Measurements from ENCODE around the gene FES.
"Not testable (repeated sequence)": the region's sequence is repeated elsewhere in the genome, so short reads cannot be mapped to it uniquely, and the experiment has no call there.

The FES gene

DNA sequence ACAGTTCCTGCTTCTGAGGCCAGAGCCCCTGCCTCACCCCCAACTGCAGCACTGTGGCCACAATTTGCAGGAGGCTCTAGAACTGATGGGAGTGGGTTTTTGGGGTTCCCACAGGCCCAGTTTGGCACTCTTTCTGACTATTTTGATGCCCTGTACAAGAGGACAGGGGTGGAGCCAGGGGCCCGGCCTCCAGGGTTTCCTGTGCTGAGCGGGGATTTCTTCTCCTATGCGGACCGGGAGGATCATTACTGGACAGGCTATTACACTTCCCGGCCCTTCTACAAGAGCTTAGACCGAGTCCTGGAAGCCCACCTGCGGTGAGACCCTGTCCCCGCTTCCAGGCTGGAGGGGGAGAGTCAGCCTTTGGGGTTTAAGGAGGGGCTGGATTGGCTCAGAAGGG, 25.7 kb downstream of the FES start:
- DNase-seq (ENCODE audit: low spot score) = no peak

DNA sequence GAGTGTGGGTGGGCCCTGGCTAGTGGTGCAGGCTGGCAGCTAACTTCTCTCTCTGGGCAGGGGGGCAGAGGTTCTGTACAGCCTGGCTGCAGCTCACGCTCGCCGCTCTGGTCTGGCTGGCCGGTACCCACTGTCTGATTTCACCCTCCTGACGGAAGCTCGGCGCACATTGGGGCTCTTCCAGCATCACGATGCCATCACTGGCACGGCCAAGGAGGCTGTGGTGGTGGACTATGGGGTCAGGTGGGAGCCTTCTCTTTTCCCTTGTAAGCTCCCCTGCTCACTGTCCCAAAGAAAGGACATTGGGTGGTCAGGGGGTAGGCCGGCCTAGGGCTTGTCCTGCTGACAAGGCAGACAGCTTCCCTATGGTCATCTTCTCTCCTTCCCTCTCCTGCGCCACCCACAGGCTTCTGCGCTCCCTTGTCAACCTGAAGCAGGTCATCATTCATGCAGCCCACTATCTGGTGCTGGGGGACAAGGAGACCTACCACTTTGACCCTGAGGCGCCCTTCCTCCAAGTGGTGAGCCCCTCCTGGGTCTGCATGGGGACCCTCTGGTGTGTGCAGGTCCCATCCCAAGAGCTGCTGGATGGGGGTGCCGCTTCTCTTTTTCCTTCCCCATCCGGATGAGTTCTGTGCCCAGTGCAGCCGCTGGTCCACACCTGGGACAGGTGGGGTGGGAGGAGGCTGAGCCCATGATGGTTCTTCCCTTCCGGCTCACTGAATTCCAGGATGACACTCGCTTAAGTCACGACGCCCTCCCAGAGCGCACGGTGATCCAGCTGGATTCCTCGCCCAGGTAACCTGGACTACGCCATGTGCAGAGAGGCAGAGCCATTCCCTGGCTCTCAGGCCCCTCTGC, 26.4 kb downstream of the FES start:
- DNase-seq (ENCODE audit: low spot score) = no peak

DNA sequence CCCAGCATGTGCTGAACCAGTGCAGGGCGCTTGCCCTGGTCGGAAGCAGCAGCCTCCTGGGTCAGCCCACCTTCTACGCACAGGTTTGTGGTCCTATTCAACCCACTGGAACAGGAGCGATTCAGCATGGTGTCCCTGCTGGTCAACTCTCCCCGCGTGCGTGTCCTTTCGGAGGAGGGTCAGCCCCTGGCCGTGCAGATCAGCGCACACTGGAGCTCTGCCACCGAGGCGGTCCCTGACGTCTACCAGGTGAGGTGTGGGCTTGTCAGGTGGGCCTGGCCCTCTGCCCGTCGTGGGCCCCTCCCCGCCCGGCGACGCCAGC, 27.0 kb downstream of the FES start:
- DNase-seq (ENCODE audit: low spot score) = no peak

DNA sequence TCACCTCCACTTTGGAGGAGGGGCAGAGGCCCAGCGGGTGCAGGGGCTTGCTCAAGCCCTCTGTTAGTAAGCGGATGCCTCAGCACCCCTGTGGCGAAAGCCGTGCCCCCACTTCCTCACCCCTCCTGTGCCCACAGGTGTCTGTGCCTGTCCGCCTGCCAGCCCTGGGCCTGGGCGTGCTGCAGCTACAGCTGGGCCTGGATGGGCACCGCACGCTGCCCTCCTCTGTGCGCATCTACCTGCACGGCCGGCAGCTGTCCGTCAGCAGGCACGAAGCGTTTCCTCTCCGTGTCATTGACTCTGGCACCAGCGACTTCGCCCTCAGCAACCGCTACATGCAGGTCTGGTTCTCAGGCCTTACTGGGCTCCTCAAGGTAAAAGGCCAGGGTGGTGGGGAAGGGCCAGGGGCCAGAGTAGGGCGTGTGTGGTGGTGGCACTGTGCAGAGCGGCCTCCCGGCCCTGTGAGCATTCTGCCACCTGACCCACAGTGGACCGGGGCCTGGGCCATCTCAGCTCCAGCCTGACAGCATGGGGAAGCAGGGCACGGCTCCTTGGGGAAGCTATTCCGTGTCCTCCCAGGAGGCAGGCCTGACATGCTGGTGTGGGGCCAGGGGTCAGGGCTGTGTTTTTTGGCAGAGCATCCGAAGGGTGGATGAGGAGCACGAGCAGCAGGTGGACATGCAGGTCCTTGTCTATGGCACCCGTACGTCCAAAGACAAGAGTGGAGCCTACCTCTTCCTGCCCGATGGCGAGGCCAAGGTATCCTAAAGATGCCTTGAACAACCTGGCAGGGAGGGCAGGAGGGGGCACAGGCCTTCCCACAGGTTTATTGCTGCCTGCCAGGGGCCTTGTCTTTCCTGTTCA, 27.8 kb downstream of the FES start:
- DNase-seq (ENCODE audit: low spot score) = no peak

DNA sequence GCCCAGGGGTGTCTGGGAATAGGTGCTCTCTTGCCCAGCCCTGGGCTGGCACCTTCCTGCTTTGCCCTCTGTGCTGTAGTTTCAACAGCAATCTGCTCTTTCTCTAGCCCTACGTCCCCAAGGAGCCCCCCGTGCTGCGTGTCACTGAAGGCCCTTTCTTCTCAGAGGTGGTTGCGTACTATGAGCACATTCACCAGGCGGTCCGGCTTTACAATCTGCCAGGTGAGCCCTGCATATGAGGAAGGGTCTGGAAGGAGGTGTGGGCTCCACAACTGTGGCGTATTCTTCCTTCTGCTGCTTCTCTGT, 28.4 kb downstream of the FES start:
- no peak for DNase-seq (ENCODE audit: low spot score)

DNA sequence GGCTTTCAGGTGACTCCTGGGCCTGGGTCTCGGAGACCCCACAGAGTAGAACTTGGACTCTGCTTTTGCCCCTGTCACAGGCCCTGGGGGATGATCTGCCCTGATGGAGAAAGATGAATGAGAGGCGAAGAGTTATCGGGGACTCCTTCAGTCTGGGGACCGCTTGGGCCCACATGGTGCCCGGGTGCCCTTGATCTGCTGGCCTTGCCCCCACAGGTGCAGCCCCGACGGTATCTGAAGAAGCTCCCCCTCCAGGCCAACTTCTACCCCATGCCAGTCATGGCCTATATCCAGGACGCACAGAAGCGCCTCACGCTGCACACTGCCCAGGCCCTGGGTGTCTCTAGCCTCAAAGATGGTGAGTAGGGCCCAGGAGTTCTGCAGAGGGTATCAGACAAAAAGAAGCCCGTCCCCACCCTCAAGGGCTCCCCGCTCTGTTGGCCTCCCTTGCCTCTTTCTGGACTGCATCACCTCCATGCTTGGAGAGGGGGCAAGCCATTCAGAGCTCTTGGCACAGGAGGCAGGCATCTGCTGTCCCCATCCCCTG, 29.2 kb downstream of the FES start:
- DNase-seq (ENCODE audit: low spot score) = no peak

DNA sequence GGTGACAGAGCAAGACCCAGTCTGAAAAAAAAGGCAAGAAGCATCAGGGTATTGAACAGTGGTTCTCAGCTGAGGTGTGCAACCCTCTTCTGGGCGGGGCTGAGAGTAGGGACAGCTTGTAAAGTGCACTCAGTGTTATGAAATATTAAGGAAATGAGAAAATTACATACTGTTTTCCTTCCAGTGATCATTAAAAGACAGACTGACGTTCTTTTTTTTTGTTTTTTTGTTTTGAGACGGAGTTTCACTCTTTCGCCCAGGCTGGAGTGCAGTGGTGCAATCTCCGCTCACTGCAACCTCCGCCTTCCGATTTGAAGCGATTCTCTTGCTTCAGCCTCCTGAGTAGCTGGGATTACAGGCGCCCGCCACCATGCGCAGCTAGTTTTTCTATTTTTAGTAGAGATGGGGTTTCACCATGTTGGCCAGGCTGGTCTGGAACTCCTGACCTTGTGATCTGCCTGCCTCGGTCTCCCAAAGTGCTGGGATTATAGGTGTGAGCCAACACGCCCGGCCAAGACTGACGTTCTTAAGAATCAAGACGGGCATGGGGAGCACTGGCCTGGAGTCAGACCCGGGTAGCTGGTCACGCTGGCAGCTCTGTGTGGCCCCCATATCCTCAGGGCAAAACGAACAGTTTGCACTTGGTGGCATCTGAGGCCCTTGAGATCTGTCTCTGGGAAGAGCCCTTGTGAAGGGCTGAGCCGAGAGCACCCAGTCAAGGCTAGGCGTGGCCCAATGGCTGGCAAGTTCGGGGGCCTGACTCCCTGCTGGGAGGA, 30.2 kb downstream of the FES start:
- no peak for DNase-seq (ENCODE audit: low spot score)

DNA sequence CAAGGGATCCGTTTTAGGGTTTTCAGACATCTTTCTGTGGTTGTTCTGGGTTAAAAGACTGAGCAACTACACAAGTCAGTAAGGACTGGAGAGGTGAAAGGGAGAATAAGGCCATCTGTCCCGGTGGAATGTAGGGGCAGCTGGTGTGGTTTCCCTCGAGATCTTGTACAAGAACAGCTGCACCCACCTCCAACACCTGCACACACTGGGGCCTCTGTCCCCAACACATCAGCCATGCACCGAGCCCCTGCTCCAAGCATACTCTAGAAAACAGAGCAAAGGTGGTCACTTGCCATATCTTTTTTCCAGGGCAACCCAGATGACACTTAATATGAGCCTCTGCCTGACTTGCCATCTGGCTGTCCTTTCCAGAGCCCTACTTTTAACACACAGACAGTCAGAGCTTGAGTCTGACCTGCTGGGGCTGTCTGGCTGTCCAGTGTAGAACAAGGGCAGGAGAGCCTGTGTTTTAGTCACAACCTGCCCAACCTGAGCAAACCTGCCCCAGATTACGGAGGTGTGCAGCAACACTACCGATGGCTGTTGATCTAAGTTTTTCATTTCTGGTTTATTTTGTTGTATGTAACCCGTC, 31.0 kb downstream of the FES start:
- DNase-seq (ENCODE audit: low spot score) = no peak

DNA sequence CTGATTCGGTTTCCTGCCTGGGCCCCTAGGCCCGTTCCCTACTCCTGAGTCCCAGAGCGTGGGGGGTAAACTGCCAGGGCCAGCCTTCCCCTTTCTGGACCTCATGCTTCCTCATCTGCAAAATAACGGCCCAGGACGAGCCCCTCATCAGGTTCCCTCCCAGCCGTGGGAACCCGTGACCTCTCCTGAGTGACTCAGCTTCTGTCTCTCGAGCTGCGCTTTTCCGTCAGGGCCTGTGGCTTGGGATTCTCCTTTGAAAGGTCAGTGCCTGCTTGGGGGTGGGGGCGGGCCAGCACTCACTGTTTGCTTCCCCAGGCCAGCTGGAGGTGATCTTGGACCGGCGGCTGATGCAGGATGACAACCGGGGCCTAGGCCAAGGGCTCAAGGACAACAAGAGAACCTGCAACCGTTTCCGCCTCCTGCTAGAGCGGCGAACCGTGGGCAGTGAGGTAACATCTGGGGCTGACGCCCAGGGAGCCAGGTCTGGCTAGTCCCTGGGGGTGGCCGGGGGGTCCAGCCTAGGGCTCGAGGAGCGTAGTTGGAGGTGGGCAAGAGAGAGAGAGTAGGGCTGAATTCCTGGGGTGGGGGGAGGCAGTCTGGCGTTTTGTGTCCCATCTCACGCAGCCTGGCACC, 31.6 kb downstream of the FES start:
- DNase-seq (ENCODE audit: low spot score) = no peak

DNA sequence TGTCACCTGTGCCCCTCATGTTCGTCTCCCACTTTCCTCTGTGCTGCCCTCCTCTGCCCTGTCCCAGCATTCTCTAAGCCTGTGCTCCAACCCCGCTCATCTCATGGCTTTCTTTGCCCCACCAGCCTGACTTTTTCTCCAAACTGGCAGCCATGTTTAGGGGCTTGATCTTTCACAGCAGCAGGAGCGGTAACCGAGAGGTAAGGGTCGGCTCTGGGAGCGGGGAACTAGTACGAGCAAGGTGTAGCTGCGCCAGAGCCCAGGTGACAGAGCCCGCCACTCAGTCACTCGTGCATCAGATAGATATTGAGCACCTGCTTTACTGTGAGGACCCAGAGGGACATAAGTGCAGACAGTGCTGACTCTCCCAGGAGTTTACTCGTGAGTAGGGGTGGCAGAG, 32.2 kb downstream of the FES start:
- DNase-seq (ENCODE audit: low spot score) = no peak

DNA sequence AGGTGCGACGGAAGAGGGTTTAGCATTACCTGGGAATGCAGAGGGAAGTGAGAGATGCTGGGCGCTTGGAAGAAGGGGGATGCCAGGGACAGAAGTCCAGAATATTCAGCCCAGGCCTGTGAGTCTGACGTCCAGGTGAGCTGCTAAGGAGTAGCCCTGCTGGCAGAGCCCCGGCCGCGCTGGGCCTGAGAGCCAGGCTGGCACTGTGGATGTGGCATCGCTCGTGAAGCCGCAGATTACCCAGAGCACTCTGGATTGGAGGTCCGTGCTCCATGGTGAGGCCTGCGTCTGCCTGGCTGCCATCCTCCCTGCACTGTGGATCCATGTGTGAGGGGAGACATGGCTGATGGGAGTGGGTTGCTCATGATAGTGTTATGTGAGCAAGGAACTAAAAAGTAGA, 33.3 kb downstream of the FES start:
- DNase-seq (ENCODE audit: low spot score) = no peak

DNA sequence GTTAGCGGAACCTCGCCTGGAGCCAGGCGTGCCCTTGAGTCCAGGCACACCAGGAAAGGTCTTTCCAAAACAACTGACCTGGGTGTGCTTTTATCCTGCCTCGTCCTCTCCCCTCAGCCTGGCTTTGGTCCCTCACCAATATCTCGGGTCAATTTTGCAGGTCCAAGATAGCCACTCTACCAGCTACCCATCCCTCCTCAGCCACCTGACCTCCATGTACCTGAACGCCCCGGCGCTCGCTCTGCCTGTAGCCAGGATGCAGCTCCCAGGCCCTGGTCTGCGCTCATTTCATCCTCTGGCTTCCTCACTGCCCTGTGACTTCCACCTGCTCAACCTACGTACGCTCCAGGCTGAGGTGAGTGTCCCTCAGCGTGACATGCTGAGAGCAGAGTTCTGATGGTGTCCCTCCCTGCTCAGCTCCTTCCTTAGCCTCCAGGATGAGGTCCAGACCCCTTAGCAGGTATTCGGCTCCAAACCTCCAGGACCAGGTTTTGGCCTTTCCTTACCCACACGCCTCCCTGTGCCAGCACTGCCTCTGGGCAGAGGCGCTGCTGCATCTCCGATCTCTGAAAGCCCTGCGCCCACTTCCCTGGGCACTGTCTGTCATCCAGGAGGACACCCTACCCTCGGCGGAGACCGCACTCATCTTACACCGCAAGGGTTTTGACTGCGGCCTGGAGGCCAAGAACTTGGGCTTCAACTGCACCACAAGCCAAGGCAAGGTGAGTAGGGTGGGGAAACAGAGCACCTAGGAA, 33.9 kb downstream of the FES start:
- DNase-seq (ENCODE audit: low spot score) = no peak

DNA sequence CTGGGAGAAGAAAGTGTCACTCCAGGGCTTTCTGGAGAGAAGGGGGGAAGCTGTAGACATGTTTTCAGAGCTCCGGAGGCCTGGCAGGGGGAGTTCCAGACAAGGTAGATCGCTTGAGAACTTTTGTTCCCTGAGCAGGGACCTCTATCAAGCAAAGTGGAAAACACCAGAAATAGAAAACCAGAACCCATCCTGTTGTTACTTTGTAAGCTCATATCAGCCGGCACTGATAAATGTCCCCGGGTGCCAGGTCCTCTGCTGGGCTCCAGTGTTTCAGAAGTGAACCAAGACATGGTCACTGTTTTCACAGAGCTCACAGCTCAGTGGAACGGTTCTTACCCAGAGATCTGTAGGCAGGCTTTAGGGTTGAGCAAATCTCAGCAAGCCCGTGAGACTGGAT, 34.5 kb downstream of the FES start:
- no peak for DNase-seq (ENCODE audit: low spot score)

DNA sequence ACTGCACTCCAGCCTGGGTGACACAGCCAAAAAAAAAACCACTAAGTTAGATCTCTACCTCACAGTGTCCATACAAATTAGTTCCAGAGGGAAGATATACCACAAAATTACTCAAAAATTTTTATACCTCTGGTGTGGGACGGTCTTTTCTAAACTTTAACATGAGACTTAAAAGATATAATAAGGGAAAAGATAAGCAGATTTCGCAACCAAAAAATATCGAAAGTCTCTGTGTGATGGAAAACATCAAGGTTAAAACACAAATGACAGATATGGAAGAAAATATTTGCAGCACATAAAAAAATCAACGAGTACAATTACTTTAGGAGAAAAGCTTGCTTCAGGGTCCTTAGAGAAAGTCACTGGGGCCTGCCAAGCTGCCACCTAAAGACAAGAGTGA, 37.6 kb downstream of the FES start:
- DNase-seq (ENCODE audit: low spot score) = no peak

DNA sequence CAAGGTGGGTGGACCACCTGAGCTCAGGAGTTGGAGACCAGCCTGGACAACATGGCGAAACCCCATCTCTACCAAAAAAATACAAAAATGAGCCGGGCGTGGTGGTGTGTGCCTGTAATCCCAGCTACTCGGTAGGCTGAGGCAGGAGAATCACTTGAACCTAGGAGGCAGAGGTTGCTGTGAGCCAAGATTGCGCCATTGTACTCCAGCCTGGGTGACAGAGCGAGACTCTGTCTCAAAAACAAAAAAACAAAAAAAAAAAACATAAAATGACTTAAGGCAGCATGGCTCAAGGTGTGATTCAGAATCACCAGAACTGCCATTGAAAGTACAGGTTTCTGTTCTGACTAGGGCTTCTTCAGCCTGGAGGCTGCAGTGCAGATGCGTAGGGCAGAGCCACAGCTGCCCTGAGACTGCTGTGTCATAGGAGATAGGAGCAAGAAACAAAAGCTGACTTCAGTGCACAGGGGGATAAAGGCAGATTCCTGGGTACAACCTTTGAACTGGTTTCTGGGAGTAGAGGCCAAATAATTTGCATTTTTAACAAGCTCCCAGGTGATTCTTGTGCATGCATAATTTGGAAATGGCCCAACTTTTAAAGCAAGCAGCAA, 38.5 kb downstream of the FES start:
- DNase-seq (ENCODE audit: low spot score) = not testable (repeated sequence)

DNA sequence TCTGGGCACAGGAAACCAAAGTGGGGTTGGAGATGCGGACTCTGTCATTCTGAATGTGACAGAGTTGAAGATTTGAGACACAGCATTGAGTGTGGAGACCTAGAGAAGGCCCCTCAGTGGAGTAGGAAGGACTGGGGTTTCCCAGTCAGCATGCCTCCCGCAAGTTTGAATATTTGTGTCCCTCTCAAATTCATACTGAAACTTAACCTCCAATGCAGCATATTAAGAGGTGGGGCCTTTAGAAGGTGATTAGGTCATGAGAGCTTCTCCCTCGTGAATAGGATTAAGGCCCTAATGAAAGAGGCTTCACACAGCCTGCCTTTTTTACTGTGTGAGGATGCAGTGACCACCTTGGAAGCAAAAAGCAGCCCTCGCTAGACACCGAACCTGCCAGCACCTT, 40.1 kb downstream of the FES start:
- no peak for DNase-seq (ENCODE audit: low spot score)

DNA sequence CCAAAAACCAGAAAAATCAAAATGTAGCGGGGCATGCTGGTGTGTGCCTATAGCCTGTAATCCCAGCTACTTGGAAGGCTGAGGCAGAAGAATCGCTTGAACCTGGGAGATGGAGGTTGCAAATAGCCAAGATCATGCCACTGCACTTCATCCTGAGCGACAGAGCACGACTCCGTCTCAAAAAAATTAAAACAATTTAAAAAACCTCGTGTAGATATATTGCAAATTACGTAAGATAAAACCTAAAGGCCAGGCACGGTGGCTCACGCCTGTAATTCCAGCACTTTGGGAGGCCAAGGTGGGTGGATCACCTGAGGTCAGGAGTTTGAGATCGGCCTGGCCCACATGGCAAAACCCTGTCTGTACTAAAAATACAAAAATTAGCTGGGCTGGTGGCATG, 42.5 kb downstream of the FES start:
- DNase-seq (ENCODE audit: low spot score) = not testable (repeated sequence)

DNA sequence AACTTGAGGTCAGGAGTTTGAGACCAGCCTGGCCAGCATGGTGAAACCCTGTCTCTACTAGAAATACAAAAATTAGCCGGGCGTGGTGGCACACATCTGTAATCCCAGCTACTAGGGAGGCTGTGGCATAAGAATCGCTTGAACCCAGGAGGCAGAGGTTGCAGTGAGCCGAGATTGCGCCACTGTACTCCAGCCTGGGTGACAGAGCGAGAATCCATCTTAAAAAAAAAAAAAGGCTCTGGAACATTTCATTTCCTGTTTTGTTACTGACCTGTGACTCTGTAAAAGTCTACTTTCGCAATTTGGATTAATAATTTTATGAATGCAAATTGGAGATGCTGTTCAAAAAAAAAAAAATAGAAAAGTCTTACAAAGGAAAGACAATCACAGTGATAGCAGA, 43.8 kb downstream of the FES start:
- not testable (repeated sequence) for DNase-seq (ENCODE audit: low spot score)

DNA sequence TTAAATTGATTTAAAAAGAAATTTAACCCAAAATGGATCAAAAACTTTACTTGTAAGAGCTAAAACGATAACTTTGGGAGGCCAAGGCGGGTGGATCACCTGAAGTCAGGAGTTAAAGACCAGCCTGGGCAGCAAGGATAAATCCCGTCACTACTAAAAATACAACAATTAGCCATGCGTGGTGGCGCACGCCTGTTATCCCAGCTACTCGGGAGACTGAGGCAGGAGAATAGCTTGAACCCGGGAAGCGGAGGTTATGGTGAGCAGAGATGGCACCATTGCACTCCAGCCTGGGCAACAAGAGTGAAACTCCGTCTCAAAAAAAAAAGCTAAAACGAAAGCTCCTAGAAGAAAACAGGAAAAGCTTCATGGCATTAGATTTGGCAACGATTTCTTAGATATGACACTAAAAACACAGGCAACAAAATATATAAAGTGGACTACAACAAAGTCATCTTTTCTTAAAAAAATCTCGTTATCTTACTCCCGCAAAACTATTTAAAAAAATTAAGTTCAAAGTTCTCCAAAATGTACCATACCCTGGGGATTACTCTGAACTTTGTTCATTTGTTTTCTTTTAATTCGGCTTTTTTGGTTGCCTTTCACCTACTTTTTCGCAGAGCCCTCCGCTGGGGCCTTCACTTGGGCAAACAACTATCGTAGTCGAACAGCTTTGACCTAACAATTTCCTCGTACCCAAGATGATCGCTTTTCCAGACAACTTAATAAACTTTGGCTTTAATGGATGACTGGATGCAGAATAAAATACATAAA, 45.1 kb downstream of the FES start:
- DNase-seq (ENCODE audit: low spot score) = no peak
